ENCODE measurements around the gene TCP1.

Gene TCP1

GRCh38 chr6:159789377-159790148 lies at the start of gene TCP1:
Gene TCP1, minus strand, starts transcription at chr6:159789602. Its CDS starts 134 bp downstream, at chr6:159789468.
- H3K4me3 ChIP-seq (ENCODE audit: low read depth, low read length): peak within 1 kb of the TSS; percentile 100
- H3K36me3 ChIP-seq (ENCODE audit: control insufficient read depth, insufficient read depth, low read length): peaks cover 4% of the 10 kb centered on the region
- no peaks in the 10 kb centered on the region for H3K27me3 ChIP-seq (ENCODE audit: control insufficient read depth, insufficient read depth, low read length)
- peaks cover 13% of the 10 kb centered on the region for H3K4me1 ChIP-seq (ENCODE audit: control insufficient read depth, insufficient read depth, low read length)
- peak within 1 kb of the TSS; percentile 92 for H3K9ac ChIP-seq (ENCODE audit: low read depth, low read length)
- H3K9me3 ChIP-seq (ENCODE audit: control insufficient read depth, insufficient read depth, low read length): no peaks in the 10 kb centered on the region

GRCh38 chr6:159838020-159838744 lies 48.8 kb upstream of the TCP1 start:
- H3K9ac ChIP-seq (ENCODE audit: low read depth, low read length): no peak overlapping the region
- H3K27me3 ChIP-seq (ENCODE audit: control insufficient read depth, insufficient read depth, low read length): no peaks in the 10 kb centered on the region
- no peak overlapping the region for H3K4me3 ChIP-seq (ENCODE audit: low read depth, low read length)
- no peaks in the 10 kb centered on the region for H3K9me3 ChIP-seq (ENCODE audit: control insufficient read depth, insufficient read depth, low read length)
- no peaks in the 10 kb centered on the region for H3K36me3 ChIP-seq (ENCODE audit: control insufficient read depth, insufficient read depth, low read length)
- H3K4me1 ChIP-seq (ENCODE audit: control insufficient read depth, insufficient read depth, low read length): peaks cover 14% of the 10 kb centered on the region

- H3K4me3 ChIP-seq (ENCODE audit: low read depth, low read length): no peak overlapping the region
- no peaks in the 10 kb centered on the region for H3K27me3 ChIP-seq (ENCODE audit: control insufficient read depth, insufficient read depth, low read length)
- no peaks in the 10 kb centered on the region for H3K36me3 ChIP-seq (ENCODE audit: control insufficient read depth, insufficient read depth, low read length)
- no peak overlapping the region for H3K9ac ChIP-seq (ENCODE audit: low read depth, low read length)
- H3K4me1 ChIP-seq (ENCODE audit: control insufficient read depth, insufficient read depth, low read length): peaks cover 14% of the 10 kb centered on the region
- no peaks in the 10 kb centered on the region for H3K9me3 ChIP-seq (ENCODE audit: control insufficient read depth, insufficient read depth, low read length)
These were observed 48.1 kb upstream of the TCP1 start for GRCh38 chr6:159837511-159837910.

DNA sequence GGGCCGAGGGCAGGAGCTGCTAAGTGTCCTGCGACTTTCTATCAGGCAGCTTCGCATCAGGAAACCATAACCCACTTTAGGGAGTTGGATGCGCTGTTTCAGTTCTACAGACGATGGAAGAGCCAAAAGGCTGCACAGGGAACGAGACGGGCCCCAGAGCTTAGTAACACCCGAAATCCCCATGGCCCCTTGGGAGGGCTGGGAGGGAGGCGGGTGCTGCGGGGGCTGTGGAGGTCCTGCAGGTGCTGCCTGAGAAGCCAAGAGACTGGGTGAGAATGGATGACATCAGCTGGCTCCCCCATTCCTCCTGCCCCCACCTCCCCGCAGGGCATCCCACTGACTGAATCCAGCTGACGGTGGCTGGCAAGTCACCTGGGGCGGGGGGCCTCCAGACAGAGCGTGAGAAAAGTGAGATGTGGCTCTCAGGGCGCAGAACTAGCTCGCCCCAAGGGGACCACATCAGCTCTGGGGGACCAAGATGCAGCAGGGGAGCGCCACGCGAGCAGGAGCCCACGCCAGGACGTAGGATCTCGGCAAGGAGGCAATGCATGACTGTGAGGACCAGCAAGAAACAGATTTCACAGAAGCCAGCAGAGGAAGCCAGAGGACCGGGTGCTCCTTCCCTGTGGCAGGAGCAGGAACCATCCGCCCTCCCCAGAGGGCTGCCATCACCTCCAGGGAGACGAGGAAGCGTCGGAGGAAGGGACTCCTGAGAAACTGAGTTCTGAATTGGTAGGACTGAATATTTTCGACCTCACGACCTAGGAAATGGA lies 47.5 kb upstream of the TCP1 start:
- Histone ChIP-seq H3K36me3 (ENCODE audit: control insufficient read depth, insufficient read depth, low read length) (no peaks in the 10 kb centered on the region), H3K9ac (ENCODE audit: low read depth, low read length) (no peak overlapping the region), H3K27me3 (ENCODE audit: control insufficient read depth, insufficient read depth, low read length) (no peaks in the 10 kb centered on the region), H3K4me1 (ENCODE audit: control insufficient read depth, insufficient read depth, low read length) (peaks cover 14% of the 10 kb centered on the region), H3K4me3 (ENCODE audit: low read depth, low read length) (no peak overlapping the region), H3K9me3 (ENCODE audit: control insufficient read depth, insufficient read depth, low read length) (no peaks in the 10 kb centered on the region)

GRCh38 chr6:159833997-159834603 lies 44.7 kb upstream of the TCP1 start:
- Histone ChIP-seq H3K9me3 (ENCODE audit: control insufficient read depth, insufficient read depth, low read length) (no peaks in the 10 kb centered on the region), H3K4me1 (ENCODE audit: control insufficient read depth, insufficient read depth, low read length) (peaks cover 29% of the 10 kb centered on the region), H3K4me3 (ENCODE audit: low read depth, low read length) (no peak overlapping the region)

GRCh38 chr6:159833556-159833955 lies 44.2 kb upstream of the TCP1 start:
- Histone ChIP-seq H3K9me3 (ENCODE audit: control insufficient read depth, insufficient read depth, low read length) (no peaks in the 10 kb centered on the region), H3K36me3 (ENCODE audit: control insufficient read depth, insufficient read depth, low read length) (no peaks in the 10 kb centered on the region), H3K27me3 (ENCODE audit: control insufficient read depth, insufficient read depth, low read length) (no peaks in the 10 kb centered on the region), H3K9ac (ENCODE audit: low read depth, low read length) (no peak overlapping the region), H3K4me1 (ENCODE audit: control insufficient read depth, insufficient read depth, low read length) (peaks cover 29% of the 10 kb centered on the region), H3K4me3 (ENCODE audit: low read depth, low read length) (no peak overlapping the region)

More at GRCh38 chr6:159833997-159834603, 44.7 kb upstream of the TCP1 start:
- no peaks in the 10 kb centered on the region for H3K27me3 ChIP-seq (ENCODE audit: control insufficient read depth, insufficient read depth, low read length)
- no peak overlapping the region for H3K9ac ChIP-seq (ENCODE audit: low read depth, low read length)
- no peaks in the 10 kb centered on the region for H3K36me3 ChIP-seq (ENCODE audit: control insufficient read depth, insufficient read depth, low read length)

DNA sequence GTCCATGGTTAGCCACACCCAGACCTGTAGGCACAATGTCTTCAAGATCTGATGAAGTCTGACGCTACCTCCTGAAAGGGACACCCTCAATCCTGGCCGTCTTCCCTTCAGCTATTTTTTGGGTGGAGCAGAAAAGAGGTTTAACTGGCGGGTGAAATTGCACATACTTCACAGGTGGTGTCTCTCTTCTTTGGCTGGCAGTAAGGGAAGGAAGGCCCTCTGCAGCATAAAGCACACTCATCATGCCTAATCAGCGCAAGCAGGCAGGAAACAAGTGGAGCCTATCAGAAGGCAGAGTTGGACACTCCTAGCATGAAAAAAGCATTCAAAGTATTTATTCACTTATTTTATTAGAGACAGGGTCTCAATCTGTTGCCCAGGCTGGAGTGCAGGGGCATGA lies 43.5 kb upstream of the TCP1 start:
- Histone ChIP-seq H3K27me3 (ENCODE audit: control insufficient read depth, insufficient read depth, low read length) (no peaks in the 10 kb centered on the region), H3K9ac (ENCODE audit: low read depth, low read length) (no peak overlapping the region), H3K4me3 (ENCODE audit: low read depth, low read length) (no peak overlapping the region), H3K9me3 (ENCODE audit: control insufficient read depth, insufficient read depth, low read length) (no peaks in the 10 kb centered on the region), H3K36me3 (ENCODE audit: control insufficient read depth, insufficient read depth, low read length) (no peaks in the 10 kb centered on the region), H3K4me1 (ENCODE audit: control insufficient read depth, insufficient read depth, low read length) (peaks cover 24% of the 10 kb centered on the region)

DNA sequence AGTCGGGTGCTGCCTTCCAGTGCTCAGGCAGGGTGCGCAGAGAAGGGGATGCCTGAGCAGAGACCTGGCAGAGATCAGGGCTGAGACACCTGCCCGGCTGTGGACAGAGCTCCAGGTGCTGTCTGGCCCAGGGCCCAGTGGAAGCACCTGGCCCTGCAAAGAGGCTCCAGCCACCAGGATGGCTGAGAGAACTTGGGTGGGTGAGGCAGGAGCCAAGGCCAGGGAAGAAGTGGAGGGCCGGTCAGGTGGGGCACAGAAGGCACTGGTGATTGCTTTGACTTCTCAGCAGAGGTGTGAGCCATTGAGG lies 41.9 kb upstream of the TCP1 start:
- H3K4me3 ChIP-seq (ENCODE audit: low read depth, low read length): peak overlapping the region; percentile 13
- H3K4me1 ChIP-seq (ENCODE audit: control insufficient read depth, insufficient read depth, low read length): peaks cover 23% of the 10 kb centered on the region
- H3K9me3 ChIP-seq (ENCODE audit: control insufficient read depth, insufficient read depth, low read length): no peaks in the 10 kb centered on the region
- peak overlapping the region; percentile 60 for H3K9ac ChIP-seq (ENCODE audit: low read depth, low read length)
- H3K36me3 ChIP-seq (ENCODE audit: control insufficient read depth, insufficient read depth, low read length): no peaks in the 10 kb centered on the region
- H3K27me3 ChIP-seq (ENCODE audit: control insufficient read depth, insufficient read depth, low read length): no peaks in the 10 kb centered on the region

DNA sequence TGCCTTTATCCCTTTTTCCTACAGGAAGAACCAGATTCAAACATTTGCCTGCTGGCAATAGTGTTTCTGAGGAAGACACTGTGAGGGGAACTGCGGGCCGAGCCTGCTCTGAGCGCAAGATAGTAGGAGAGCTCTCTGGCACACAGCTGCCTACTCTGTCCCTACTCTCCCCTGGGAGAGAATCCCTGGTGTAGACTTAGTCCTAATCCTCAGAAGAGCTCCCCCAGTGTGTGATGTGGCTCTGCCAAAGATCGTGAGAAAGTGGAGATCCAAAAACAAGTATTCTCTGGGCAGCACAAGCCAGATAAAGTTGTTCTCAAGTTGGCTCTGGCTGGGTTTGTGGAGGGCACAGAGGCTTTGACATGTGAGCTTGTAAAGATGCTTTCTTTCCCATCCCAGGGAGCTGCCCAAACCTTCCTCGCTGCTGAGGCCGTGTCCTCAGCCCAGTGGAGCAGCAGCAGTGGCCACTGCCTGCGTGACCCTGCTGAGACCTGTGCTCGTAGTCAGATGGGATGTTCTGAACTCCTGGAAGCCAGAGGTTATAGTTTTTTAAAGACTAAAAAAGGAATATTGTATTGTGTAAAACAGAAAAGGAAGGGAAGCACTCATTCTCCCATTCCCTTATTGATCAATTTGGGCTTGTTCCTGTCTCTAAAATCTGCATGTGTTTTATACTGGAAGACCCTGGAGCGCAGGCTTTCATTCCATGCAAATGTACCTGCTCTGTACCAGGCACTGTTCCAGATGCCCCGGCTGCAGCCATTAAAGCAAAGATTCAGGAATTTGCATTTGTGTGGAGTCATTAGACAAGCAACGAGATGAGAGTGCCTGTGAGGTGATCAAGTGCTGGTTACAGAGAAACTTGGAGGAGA lies 41.3 kb upstream of the TCP1 start:
- H3K4me3 ChIP-seq (ENCODE audit: low read depth, low read length): peak overlapping the region; percentile 13
- H3K36me3 ChIP-seq (ENCODE audit: control insufficient read depth, insufficient read depth, low read length): no peaks in the 10 kb centered on the region
- H3K9me3 ChIP-seq (ENCODE audit: control insufficient read depth, insufficient read depth, low read length): no peaks in the 10 kb centered on the region
- H3K4me1 ChIP-seq (ENCODE audit: control insufficient read depth, insufficient read depth, low read length): peaks cover 23% of the 10 kb centered on the region
- H3K27me3 ChIP-seq (ENCODE audit: control insufficient read depth, insufficient read depth, low read length): no peaks in the 10 kb centered on the region
- peak overlapping the region; percentile 65 for H3K9ac ChIP-seq (ENCODE audit: low read depth, low read length)

DNA sequence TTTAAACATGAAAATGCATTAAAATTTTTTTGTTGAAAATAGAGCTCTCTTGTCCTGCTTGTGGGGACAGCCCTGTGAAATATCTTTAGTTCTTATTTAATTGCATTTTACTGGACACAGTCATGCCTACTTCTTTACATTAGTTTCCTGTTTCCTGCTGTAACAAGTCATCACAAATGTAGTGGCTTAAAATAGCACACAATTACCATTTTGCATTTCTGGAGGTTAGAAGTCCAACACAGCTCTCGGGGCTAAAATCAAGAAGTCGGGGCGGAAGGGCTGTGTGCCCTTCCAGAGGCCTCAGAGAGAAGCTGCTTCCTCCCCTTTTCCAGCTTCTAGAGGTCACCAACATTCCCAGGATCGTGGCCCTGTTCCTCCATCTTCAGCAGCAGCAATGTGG lies 40.1 kb upstream of the TCP1 start:
- Histone ChIP-seq H3K4me3 (ENCODE audit: low read depth, low read length) (no peak overlapping the region), H3K27me3 (ENCODE audit: control insufficient read depth, insufficient read depth, low read length) (no peaks in the 10 kb centered on the region), H3K36me3 (ENCODE audit: control insufficient read depth, insufficient read depth, low read length) (no peaks in the 10 kb centered on the region), H3K4me1 (ENCODE audit: control insufficient read depth, insufficient read depth, low read length) (peaks cover 18% of the 10 kb centered on the region), H3K9ac (ENCODE audit: low read depth, low read length) (no peak overlapping the region), H3K9me3 (ENCODE audit: control insufficient read depth, insufficient read depth, low read length) (no peaks in the 10 kb centered on the region)

DNA sequence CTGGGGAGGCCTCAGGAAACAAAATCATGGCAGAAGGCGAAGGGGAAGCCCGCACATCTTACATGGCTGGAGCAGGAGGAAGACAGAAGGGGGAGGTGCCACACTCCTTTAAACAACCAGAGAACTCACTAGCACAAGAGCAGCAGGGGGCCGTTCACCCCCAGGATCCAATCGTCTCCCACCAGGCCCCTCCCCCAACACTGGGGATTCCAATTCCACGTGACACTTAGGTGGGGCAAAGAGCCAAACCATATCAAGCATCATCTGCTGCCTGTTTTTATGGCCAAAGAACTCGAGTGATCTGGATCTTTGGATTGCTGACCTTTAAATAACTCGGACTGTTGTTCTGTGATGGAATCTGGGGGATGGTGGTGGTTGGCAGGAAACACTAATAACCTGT lies 38.7 kb upstream of the TCP1 start:
- no peaks in the 10 kb centered on the region for H3K36me3 ChIP-seq (ENCODE audit: control insufficient read depth, insufficient read depth, low read length)
- H3K4me1 ChIP-seq (ENCODE audit: control insufficient read depth, insufficient read depth, low read length): peaks cover 18% of the 10 kb centered on the region
- H3K9me3 ChIP-seq (ENCODE audit: control insufficient read depth, insufficient read depth, low read length): no peaks in the 10 kb centered on the region
- no peak overlapping the region for H3K9ac ChIP-seq (ENCODE audit: low read depth, low read length)
- no peaks in the 10 kb centered on the region for H3K27me3 ChIP-seq (ENCODE audit: control insufficient read depth, insufficient read depth, low read length)
- H3K4me3 ChIP-seq (ENCODE audit: low read depth, low read length): no peak overlapping the region

Measured in iPS-15b (cell line).